Measurements from ENCODE around the gene ARHGDIA.

GRCh38 chr17:81877569-81877968 is 6.4 kb upstream of the ARHGDIA start:
- TF ChIP-seq POLR2AphosphoS5 (IDR thresholded peaks at IDR 0.05) (no peak), EP300 (conservative IDR thresholded peaks at IDR 0.05; ENCODE audit: poor library complexity, severe bottlenecking) (no peak), MXI1 (conservative IDR thresholded peaks at IDR 0.05; ENCODE audit: poor library complexity, severe bottlenecking) (no peak)
- TF ChIP-seq, protein P1, sequence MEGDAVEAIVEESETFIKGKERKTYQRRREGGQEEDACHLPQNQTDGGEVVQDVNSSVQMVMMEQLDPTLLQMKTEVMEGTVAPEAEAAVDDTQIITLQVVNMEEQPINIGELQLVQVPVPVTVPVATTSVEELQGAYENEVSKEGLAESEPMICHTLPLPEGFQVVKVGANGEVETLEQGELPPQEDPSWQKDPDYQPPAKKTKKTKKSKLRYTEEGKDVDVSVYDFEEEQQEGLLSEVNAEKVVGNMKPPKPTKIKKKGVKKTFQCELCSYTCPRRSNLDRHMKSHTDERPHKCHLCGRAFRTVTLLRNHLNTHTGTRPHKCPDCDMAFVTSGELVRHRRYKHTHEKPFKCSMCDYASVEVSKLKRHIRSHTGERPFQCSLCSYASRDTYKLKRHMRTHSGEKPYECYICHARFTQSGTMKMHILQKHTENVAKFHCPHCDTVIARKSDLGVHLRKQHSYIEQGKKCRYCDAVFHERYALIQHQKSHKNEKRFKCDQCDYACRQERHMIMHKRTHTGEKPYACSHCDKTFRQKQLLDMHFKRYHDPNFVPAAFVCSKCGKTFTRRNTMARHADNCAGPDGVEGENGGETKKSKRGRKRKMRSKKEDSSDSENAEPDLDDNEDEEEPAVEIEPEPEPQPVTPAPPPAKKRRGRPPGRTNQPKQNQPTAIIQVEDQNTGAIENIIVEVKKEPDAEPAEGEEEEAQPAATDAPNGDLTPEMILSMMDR (IDR thresholded peaks at IDR 0.05; ENCODE audit: poor library complexity, severe bottlenecking), result no peak
- TF ChIP-seq, protein P2, sequence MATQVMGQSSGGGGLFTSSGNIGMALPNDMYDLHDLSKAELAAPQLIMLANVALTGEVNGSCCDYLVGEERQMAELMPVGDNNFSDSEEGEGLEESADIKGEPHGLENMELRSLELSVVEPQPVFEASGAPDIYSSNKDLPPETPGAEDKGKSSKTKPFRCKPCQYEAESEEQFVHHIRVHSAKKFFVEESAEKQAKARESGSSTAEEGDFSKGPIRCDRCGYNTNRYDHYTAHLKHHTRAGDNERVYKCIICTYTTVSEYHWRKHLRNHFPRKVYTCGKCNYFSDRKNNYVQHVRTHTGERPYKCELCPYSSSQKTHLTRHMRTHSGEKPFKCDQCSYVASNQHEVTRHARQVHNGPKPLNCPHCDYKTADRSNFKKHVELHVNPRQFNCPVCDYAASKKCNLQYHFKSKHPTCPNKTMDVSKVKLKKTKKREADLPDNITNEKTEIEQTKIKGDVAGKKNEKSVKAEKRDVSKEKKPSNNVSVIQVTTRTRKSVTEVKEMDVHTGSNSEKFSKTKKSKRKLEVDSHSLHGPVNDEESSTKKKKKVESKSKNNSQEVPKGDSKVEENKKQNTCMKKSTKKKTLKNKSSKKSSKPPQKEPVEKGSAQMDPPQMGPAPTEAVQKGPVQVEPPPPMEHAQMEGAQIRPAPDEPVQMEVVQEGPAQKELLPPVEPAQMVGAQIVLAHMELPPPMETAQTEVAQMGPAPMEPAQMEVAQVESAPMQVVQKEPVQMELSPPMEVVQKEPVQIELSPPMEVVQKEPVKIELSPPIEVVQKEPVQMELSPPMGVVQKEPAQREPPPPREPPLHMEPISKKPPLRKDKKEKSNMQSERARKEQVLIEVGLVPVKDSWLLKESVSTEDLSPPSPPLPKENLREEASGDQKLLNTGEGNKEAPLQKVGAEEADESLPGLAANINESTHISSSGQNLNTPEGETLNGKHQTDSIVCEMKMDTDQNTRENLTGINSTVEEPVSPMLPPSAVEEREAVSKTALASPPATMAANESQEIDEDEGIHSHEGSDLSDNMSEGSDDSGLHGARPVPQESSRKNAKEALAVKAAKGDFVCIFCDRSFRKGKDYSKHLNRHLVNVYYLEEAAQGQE (IDR thresholded peaks at IDR 0.05; ENCODE audit: borderline replicate concordance), result no peak
